ENCODE measurements around the gene ANKZF1. TPM values are rescaled to one million over a fixed set of nuclear protein-coding genes. Genes with fewer than 3 reads are reported as not detected.

Gene ANKZF1
- total and polyA plus RNA-seq, 10 of the 15 experiments (the other 5 are each of a cell fraction or from before 2014, with no cell fraction given), result 3.1 to 104 (median 35.0) TPM

DNA sequence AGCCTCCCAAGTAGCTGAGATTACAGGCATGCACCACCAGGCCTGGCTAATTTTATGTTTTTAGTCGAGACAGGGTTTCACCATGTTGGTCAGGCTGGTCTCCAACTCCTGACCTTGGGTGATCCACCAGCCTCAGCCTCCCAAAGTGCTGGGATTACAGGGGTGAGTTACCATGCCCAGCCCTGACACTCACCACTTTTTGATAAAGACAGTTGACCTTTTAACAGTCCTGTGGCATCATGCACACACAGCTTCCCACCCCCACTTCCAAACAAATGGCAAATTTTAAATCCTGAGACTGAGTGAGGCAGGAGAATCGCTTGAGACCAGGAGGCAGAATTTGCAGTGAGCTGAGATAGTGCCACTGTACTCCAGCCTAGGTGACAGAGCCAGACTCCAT, 43.4 kb downstream of the ANKZF1 start (continued):
- TF ChIP-seq PRDM15 (CRISPR knock-in tag; IDR thresholded peaks at IDR 0.05), result no peak

- ChIA-PET POLR2A (interaction anchor here (0.7 to 2.1 kb wide), 5 partner anchors 19 to 34 kb away, joined by 4 to 9 read pairs (median 5); partner anchors contain the start of gene TUBA4B), CTCF (interaction anchor here (0.9 to 13.5 kb wide), 8 partner anchors 17 to 114 kb away, joined by 3 to 257 read pairs (median 4); partner anchors contain the start of gene TUBA4A), SMC1A (ENCODE audit: uncharacterized antibody, unreplicated experiment) (interaction anchor here (1.0 to 8.3 kb wide), 5 partner anchors 20 to 98 kb away, joined by 3 to 98 read pairs (median 6); partner anchors contain the start of genes TUBA4A and TUBA4B), RAD21 (ENCODE audit: unreplicated experiment) (interaction anchor here (0.7 to 2.2 kb wide), 3 partner anchors 20 to 25 kb away, joined by 3 to 10 read pairs (median 8); partner anchors contain the start of gene TUBA4A)
- H3K4me1 ChIP-seq (ENCODE audit: control insufficient read depth, insufficient read depth, low read length), result peaks cover 15% of the 10 kb centered on the region
- DNase-seq (ENCODE audit: low read depth, low spot score) (no peak), FAIRE-seq (no peak), ATAC-seq (no peak)
- H3K79me2 ChIP-seq (ENCODE audit: control insufficient read depth, insufficient read depth, low read length), result no peaks in the 10 kb centered on the region
- no peaks in the 10 kb centered on the region for H3K9me3 ChIP-seq (replicated peaks; ENCODE audit: control insufficient read depth, insufficient read depth, low read length)
- no peaks in the 10 kb centered on the region for H3K27me3 ChIP-seq (replicated peaks in 1 of 2; ENCODE audit: control insufficient read depth in 2 of 2, insufficient read depth in 2 of 2, low read length in 1 of 2)
- no peaks in the 10 kb centered on the region for H4K20me1 ChIP-seq (ENCODE audit: control insufficient read depth, insufficient read depth)
- H3K36me3 ChIP-seq (ENCODE audit: control insufficient read depth in 2 of 2, insufficient read depth in 2 of 2, low read length in 1 of 2), result no peaks in the 10 kb centered on the region
- intact Hi-C loops (cut with micrococcal nuclease; ENCODE audit: unreplicated experiment), result no loop called here
- TF ChIP-seq FOXM1 (IDR thresholded peaks at IDR 0.05; ENCODE audit: low read depth, low read length) (no peak), YBX1 (IDR thresholded peaks at IDR 0.05) (no peak), CHD4 (IDR thresholded peaks at IDR 0.05) (no peak), LARP7 (IDR thresholded peaks at IDR 0.05) (no peak), ESRRA (IDR thresholded peaks at IDR 0.05; ENCODE audit: low read length) (no peak)
- no peak overlapping the region for H3K9ac ChIP-seq (ENCODE audit: control insufficient read depth, insufficient read depth, low read length)
- in situ Hi-C loops (cut with MboI), result no loop called here
- no peak overlapping the region for H3K4me2 ChIP-seq (ENCODE audit: control insufficient read depth, insufficient read depth)
- no peak overlapping the region for H3K4me3 ChIP-seq
- H3K27ac ChIP-seq (ENCODE audit: control insufficient read depth, insufficient read depth), result no peak overlapping the region
- no peak overlapping the region for H2AFZ ChIP-seq (ENCODE audit: control insufficient read depth, low read depth, low read length)
- WGBS (ENCODE audit: insufficient coverage, insufficient replicate concordance, low lambda C conversion rate, missing lambda C conversion rate), result 49% methylated on average over 3 of the region's 3 CpGs
- no TSS peak for BruUV-seq (replicated peaks)
Measured at GRCh38 chr2:219273937-219274336, 44.3 kb downstream of the ANKZF1 start.
